GM13976 (cell line): Measurements from ENCODE around the gene SLC5A3.

Experiments
- DNase-seq: peaks from one replicate; pipeline ENCODE4 v3.0.0; 2012; ENCODE audit warnings: low spot score
- CTCF ChIP-seq: IDR thresholded peaks from 2 replicates; pipeline ENCODE4 v1.5.1; 2012; ENCODE audit warnings: borderline replicate concordance, mild to moderate bottlenecking; ENCODE audit not compliant: insufficient read depth; ENCODE audit errors: extremely low read depth, missing control alignments, control extremely low read depth
- in situ Hi-C: fragments of 300-500 bp; cut with MboI; formaldehyde crosslinking; loops from one replicate; pipeline ENCODE4 v1.12.0; 2022; ENCODE audit warnings: low sequenced_read_pairs, mixed read lengths, inconsistent platforms; ENCODE audit not compliant: unreplicated experiment

Gene SLC5A3

GRCh38 chr21:34034369-34035014 lies 38.9 kb upstream of the SLC5A3 start:
- no peak for TF ChIP-seq CTCF
- in situ Hi-C loops, result no loop called here
- DNase-seq, result no peak

GRCh38 chr21:34035619-34036354 lies 37.6 kb upstream of the SLC5A3 start:
- TF ChIP-seq CTCF, result no peak
- in situ Hi-C loops, result no loop called here
- no peak for DNase-seq

- in situ Hi-C loops, result no loop called here
- no peak for TF ChIP-seq CTCF
- DNase-seq, result no peak
Measured at GRCh38 chr21:34037009-34037795, 36.2 kb upstream of the SLC5A3 start.

- DNase-seq, result no peak
- no peak for TF ChIP-seq CTCF
- in situ Hi-C loops, result no loop called here
Measured at GRCh38 chr21:34039678-34040382, 33.5 kb upstream of the SLC5A3 start.

GRCh38 chr21:34042735-34043134 lies 30.6 kb upstream of the SLC5A3 start:
- DNase-seq, result no peak
- no peak for TF ChIP-seq CTCF
- in situ Hi-C loops, result no loop called here

- TF ChIP-seq CTCF, result no peak
- in situ Hi-C loops, result no loop called here
- DNase-seq, result no peak
Measured at GRCh38 chr21:34043333-34043732, 30.0 kb upstream of the SLC5A3 start.
